OCI-LY3 (cell line): ENCODE measurements around the gene SFT2D2.

Experiments
- H2AFZ ChIP-seq: fragments of 200-600, 300-600 bp; shearing (Covaris generic); 2 replicates; pipeline ENCODE4 v1.6.0; 2014; ENCODE audit warnings: antibody characterized with exemption, low read depth, low read length
- H3K27ac ChIP-seq: fragments of 200-600, 300-600 bp; sonication (generic); 2 replicates; pipeline ENCODE4 v1.5.1; 2014; ENCODE audit warnings: mild to moderate bottlenecking, low read length, moderate library complexity, mixed read lengths
- H3K27me3 ChIP-seq: fragments of 200-600, 300-600 bp; sonication (generic); 2 replicates; pipeline ENCODE4 v1.6.1; 2014; ENCODE audit warnings: low read depth, low read length, mixed read lengths
- H3K36me3 ChIP-seq: fragments of 200-600, 300-600 bp; sonication (generic); replicated peaks from 2 replicates; pipeline ENCODE3; 2014; ENCODE audit warnings: low read depth, low read length, mixed read lengths
- H3K4me1 ChIP-seq: fragments of 300-600, 200-600 bp; sonication (generic); 2 replicates; pipeline ENCODE4 v1.6.1; 2014; ENCODE audit warnings: low read length, mixed read lengths
- H3K4me2 ChIP-seq: fragments of 200-600, 300-600 bp; sonication (generic); 2 replicates; pipeline ENCODE4 v1.6.1; 2014; ENCODE audit warnings: low read length, mixed read lengths
- H3K4me3 ChIP-seq: fragments of 300-600, 200-600 bp; sonication (generic); 2 replicates; pipeline ENCODE4 v1.5.1; 2014; ENCODE audit warnings: antibody characterized with exemption, mild to moderate bottlenecking, low read length, moderate library complexity
- H3K79me2 ChIP-seq: fragments of 300-600, 200-600 bp; shearing (Covaris generic); 2 replicates; pipeline ENCODE4 v1.6.1; 2014; ENCODE audit warnings: mild to moderate bottlenecking, low read length, mixed read lengths
- H3K9ac ChIP-seq: fragments of 300-600, 200-600 bp; shearing (Covaris generic); 2 replicates; pipeline ENCODE4 v1.6.0; 2014; ENCODE audit warnings: mild to moderate bottlenecking, low read length, moderate library complexity
- H3K9me3 ChIP-seq: fragments of 200-600, 300-600 bp; shearing (Covaris generic); 2 replicates; pipeline ENCODE4 v1.6.1; 2014; ENCODE audit warnings: low read length, mixed read lengths; ENCODE audit not compliant: insufficient read depth
- H4K20me1 ChIP-seq: fragments of 200-600, 300-600 bp; sonication (generic); 2 replicates; pipeline ENCODE4 v1.6.1; 2016; ENCODE audit warnings: low read length, mixed read lengths; ENCODE audit not compliant: insufficient read depth
- CTCF ChIP-seq: fragments of 200-600, 300-600 bp; sonication (generic); IDR thresholded peaks from 2 replicates; pipeline ENCODE4 v1.5.1; 2014; ENCODE audit warnings: antibody characterized with exemption, low read length, low read depth
- EZH2phosphoT487 ChIP-seq: fragments of 200-600 bp; shearing (Covaris generic); IDR thresholded peaks from 2 replicates; pipeline ENCODE4 v1.6.1; 2018; ENCODE audit warnings: antibody characterized with exemption, mixed run types, low read depth

Gene SFT2D2

GRCh38 chr1:168271636-168272035, 45.8 kb downstream of the SFT2D2 start:
- no peak overlapping the region for H3K27ac ChIP-seq
- TF ChIP-seq EZH2phosphoT487 (no peak), CTCF (no peak)
- H3K4me3 ChIP-seq = no peak overlapping the region
- H2AFZ ChIP-seq = no peak overlapping the region
- H3K27me3 ChIP-seq = no peaks in the 10 kb centered on the region
- H3K4me2 ChIP-seq = no peak overlapping the region
- H3K9ac ChIP-seq = no peak overlapping the region
- no peaks in the 10 kb centered on the region for H3K79me2 ChIP-seq
- H3K36me3 ChIP-seq = no peaks in the 10 kb centered on the region
- H3K9me3 ChIP-seq = no peaks in the 10 kb centered on the region
- H3K4me1 ChIP-seq = no peaks in the 10 kb centered on the region
- H4K20me1 ChIP-seq = no peaks in the 10 kb centered on the region

GRCh38 chr1:168273575-168273974, 47.8 kb downstream of the SFT2D2 start:
- no peak overlapping the region for H3K9ac ChIP-seq
- H3K36me3 ChIP-seq = no peaks in the 10 kb centered on the region
- H3K27me3 ChIP-seq = no peaks in the 10 kb centered on the region
- H3K4me1 ChIP-seq = no peaks in the 10 kb centered on the region
- no peaks in the 10 kb centered on the region for H4K20me1 ChIP-seq
- H2AFZ ChIP-seq = no peak overlapping the region
- no peaks in the 10 kb centered on the region for H3K79me2 ChIP-seq
- H3K9me3 ChIP-seq = no peaks in the 10 kb centered on the region
- no peak overlapping the region for H3K4me2 ChIP-seq
- H3K4me3 ChIP-seq = no peak overlapping the region
- TF ChIP-seq CTCF = no peak
- no peak for TF ChIP-seq EZH2phosphoT487
- H3K27ac ChIP-seq = no peak overlapping the region

GRCh38 chr1:168279253-168279652, 53.4 kb downstream of the SFT2D2 start:
- Histone ChIP-seq H3K79me2 (no peaks in the 10 kb centered on the region), H3K9me3 (no peaks in the 10 kb centered on the region), H3K36me3 (no peaks in the 10 kb centered on the region), H3K4me1 (no peaks in the 10 kb centered on the region), H3K27ac (no peak overlapping the region), H3K4me2 (no peak overlapping the region), H3K27me3 (no peaks in the 10 kb centered on the region), H2AFZ (no peak overlapping the region), H3K9ac (no peak overlapping the region), H3K4me3 (no peak overlapping the region), H4K20me1 (no peaks in the 10 kb centered on the region)
- TF ChIP-seq CTCF (no peak), EZH2phosphoT487 (no peak)

GRCh38 chr1:168280296-168280927, 54.6 kb downstream of the SFT2D2 start, which contains the start of gene TBX19:
Gene TBX19 (plus strand): TSS chr1:168280877. CDS start chr1:168281091, 214 bp downstream.
- Histone ChIP-seq H2AFZ (no peak within 1 kb of the TSS), H3K27me3 (no peaks in the 10 kb centered on the region)

More at GRCh38 chr1:168280296-168280927, 54.6 kb downstream of the SFT2D2 start, which contains the start of gene TBX19:
- no peaks in the 10 kb centered on the region for H3K9me3 ChIP-seq
- TF ChIP-seq EZH2phosphoT487 (no peak), CTCF (no peak)
- H3K4me1 ChIP-seq = no peaks in the 10 kb centered on the region
- H3K27ac ChIP-seq = no peak within 1 kb of the TSS
- no peak within 1 kb of the TSS for H3K9ac ChIP-seq
- H3K79me2 ChIP-seq = no peaks in the 10 kb centered on the region
- H3K36me3 ChIP-seq = no peaks in the 10 kb centered on the region
- H4K20me1 ChIP-seq = no peaks in the 10 kb centered on the region
- no peak within 1 kb of the TSS for H3K4me3 ChIP-seq
- H3K4me2 ChIP-seq = no peak within 1 kb of the TSS
